WTC11 (cell line): ENCODE data around the gene CORO2B.

Experiments
- ESRRA ChIP-seq: sonication (generic); formaldehyde crosslinking; IDR thresholded peaks from 2 replicates; pipeline ENCODE4 v1.8.1; 2022; ENCODE audit warnings: mild to moderate bottlenecking, missing genetic modification reagents, borderline replicate concordance
- NFYB ChIP-seq: sonication (generic); formaldehyde crosslinking; conservative IDR thresholded peaks from 2 replicates; pipeline ENCODE4 v1.8.0; 2022; ENCODE audit warnings: low read depth, missing genetic modification reagents
- NR2C2 ChIP-seq: sonication (generic); formaldehyde crosslinking; IDR thresholded peaks from 2 replicates; pipeline ENCODE4 v1.8.0; 2022; ENCODE audit warnings: mild to moderate bottlenecking, missing genetic modification reagents
- TF ChIP-seq, protein P1 (sequence below): fragments of 250-450 bp; sonication (Bioruptor Pico); IDR thresholded peaks from 2 replicates; pipeline ENCODE4 v1.9.0; 2021; ENCODE audit warnings: mild to moderate bottlenecking, borderline replicate concordance

GRCh38 chr15:68734881-68735280 lies 156.1 kb downstream of the CORO2B start:
- TF ChIP-seq, protein P1, sequence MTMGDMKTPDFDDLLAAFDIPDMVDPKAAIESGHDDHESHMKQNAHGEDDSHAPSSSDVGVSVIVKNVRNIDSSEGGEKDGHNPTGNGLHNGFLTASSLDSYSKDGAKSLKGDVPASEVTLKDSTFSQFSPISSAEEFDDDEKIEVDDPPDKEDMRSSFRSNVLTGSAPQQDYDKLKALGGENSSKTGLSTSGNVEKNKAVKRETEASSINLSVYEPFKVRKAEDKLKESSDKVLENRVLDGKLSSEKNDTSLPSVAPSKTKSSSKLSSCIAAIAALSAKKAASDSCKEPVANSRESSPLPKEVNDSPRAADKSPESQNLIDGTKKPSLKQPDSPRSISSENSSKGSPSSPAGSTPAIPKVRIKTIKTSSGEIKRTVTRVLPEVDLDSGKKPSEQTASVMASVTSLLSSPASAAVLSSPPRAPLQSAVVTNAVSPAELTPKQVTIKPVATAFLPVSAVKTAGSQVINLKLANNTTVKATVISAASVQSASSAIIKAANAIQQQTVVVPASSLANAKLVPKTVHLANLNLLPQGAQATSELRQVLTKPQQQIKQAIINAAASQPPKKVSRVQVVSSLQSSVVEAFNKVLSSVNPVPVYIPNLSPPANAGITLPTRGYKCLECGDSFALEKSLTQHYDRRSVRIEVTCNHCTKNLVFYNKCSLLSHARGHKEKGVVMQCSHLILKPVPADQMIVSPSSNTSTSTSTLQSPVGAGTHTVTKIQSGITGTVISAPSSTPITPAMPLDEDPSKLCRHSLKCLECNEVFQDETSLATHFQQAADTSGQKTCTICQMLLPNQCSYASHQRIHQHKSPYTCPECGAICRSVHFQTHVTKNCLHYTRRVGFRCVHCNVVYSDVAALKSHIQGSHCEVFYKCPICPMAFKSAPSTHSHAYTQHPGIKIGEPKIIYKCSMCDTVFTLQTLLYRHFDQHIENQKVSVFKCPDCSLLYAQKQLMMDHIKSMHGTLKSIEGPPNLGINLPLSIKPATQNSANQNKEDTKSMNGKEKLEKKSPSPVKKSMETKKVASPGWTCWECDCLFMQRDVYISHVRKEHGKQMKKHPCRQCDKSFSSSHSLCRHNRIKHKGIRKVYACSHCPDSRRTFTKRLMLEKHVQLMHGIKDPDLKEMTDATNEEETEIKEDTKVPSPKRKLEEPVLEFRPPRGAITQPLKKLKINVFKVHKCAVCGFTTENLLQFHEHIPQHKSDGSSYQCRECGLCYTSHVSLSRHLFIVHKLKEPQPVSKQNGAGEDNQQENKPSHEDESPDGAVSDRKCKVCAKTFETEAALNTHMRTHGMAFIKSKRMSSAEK (CRISPR knock-in tag) = no peak
- TF ChIP-seq ESRRA (CRISPR knock-in tag) (no peak), NFYB (no peak), NR2C2 (CRISPR knock-in tag) (no peak)
